ENCODE data around the gene GFER. TPM values are rescaled to one million over a fixed set of nuclear protein-coding genes. Genes with fewer than 3 reads are reported as not detected.

GFER gene
- total and polyA plus RNA-seq, 10 of the 15 experiments (the other 5 are each of a cell fraction or from before 2014, with no cell fraction given) = 2.4 to 57.7 (median 31.3) TPM

DNA sequence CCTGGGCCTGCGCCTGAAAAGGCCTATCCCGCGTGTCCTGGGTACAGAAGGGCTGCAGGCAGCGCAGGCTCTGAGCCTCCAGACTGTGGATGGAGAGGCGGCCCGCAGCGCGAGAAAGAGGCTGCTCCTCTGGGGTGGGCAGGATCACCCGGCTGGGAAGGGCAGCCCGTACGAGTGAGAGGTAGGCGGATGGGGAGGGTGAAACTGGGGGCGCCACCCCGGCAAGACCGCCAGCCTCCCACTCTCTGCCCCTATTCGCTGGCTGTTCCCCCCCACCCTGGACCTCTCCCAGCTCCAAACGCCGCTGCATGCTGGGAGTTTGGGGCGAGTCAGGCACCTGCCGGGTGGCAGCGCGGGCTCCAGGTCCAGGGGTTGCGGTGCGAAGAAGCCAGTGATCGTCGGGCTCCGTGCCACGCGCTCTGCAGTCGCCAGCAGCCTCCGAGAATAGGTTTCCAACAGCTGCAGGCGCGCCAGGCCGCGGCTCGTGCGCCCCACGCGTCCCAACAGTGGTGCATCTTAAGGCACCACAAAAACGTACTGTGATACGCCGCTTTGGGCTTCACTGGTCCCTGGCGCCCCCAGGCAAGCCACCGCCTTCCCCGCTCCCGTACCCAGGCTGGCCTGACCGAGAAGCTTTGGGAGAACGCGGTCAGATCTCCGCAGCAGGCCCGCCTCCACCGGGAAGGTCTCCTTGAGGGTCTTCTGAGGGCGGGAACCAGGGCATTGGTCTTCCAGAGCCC, 3.8 kb upstream of the GFER start:
- SMC1A ChIA-PET (ENCODE audit: uncharacterized antibody, unreplicated experiment) = interaction anchor here (1.6 kb wide), 1 partner anchor 28 kb away, joined by 5 read pairs; no protein-coding TSS in a partner anchor
- no peak for FAIRE-seq
- H3K27ac ChIP-seq (ENCODE audit: control insufficient read depth, insufficient read depth) = no peak overlapping the region
- H3K9ac ChIP-seq (ENCODE audit: control insufficient read depth, insufficient read depth, low read length) = no peak overlapping the region
- TF ChIP-seq BHLHE40 (IDR thresholded peaks at IDR 0.05; ENCODE audit: borderline replicate concordance in 1 of 2, low read depth in 2 of 2, low read length in 1 of 2) (0 out of 4 replicates have a peak, but pooled peaks of 1 of the 2 experiments have one; percentile 16), POLR2A (IDR thresholded peaks at IDR 0.05; ENCODE audit: low read depth, low read length) (peak; percentile 2; the same call in 1 of the 2 replicates), MYB (IDR thresholded peaks at IDR 0.05; ENCODE audit: borderline replicate concordance, low read depth, low read length) (no peak)
- H3K4me3 ChIP-seq = no peak overlapping the region
- 22% methylated on average over 52 of the region's 53 CpGs for WGBS (ENCODE audit: insufficient coverage, insufficient replicate concordance, low lambda C conversion rate, missing lambda C conversion rate)
- CTCF ChIA-PET = interaction anchor here (1.6 to 1.7 kb wide), 2 partner anchors 24 to 160 kb away, joined by 5 to 6 read pairs; no protein-coding TSS in a partner anchor
- in situ Hi-C loops (cut with MboI) (no loop called here), intact Hi-C loops (cut with micrococcal nuclease; ENCODE audit: unreplicated experiment) (no loop called here)
- ATAC-seq = no peak
- H3K27me3 ChIP-seq (replicated peaks in 1 of 2; ENCODE audit: control insufficient read depth in 2 of 2, insufficient read depth in 2 of 2, low read length in 1 of 2) = 0 out of 4 replicates have a peak, but pooled peaks cover 0 to 5% of the 10 kb centered on the region in 2 experiments
- POLR2A ChIA-PET = interaction anchor here (2.1 to 3.0 kb wide), 3 partner anchors 11 to 24 kb away, joined by 5 to 25 read pairs (median 18); partner anchors contain the start of gene RPS2
- H3K4me1 ChIP-seq (ENCODE audit: control insufficient read depth, insufficient read depth, low read length) = peaks cover 18% of the 10 kb centered on the region
- peaks cover 0 to 28% of the 10 kb centered on the region in 2 experiments; a peak in 3 of 4 replicates for H3K36me3 ChIP-seq (ENCODE audit: control insufficient read depth in 2 of 2, insufficient read depth in 2 of 2, low read length in 1 of 2)
- H2AFZ ChIP-seq (ENCODE audit: control insufficient read depth, low read depth, low read length) = no peak overlapping the region
- DNase-seq (ENCODE audit: low read depth, low spot score) = no peak
- BruUV-seq (replicated peaks) = no TSS peak
- H3K9me3 ChIP-seq (replicated peaks; ENCODE audit: control insufficient read depth, insufficient read depth, low read length) = no peaks in the 10 kb centered on the region
- RAD21 ChIA-PET (ENCODE audit: unreplicated experiment) = interaction anchor here (1.1 to 2.6 kb wide), 3 partner anchors 8 to 161 kb away, joined by 4 to 12 read pairs (median 6); partner anchors contain the start of gene TBL3
- H4K20me1 ChIP-seq (ENCODE audit: control insufficient read depth, insufficient read depth) = no peaks in the 10 kb centered on the region
- no peak overlapping the region for H3K4me2 ChIP-seq (ENCODE audit: control insufficient read depth, insufficient read depth)
- no peaks in the 10 kb centered on the region; the same call in none of the 2 replicates for H3K79me2 ChIP-seq (ENCODE audit: control insufficient read depth, insufficient read depth, low read length)

GRCh38 chr16:1980770-1981087, 3.3 kb upstream of the GFER start:
- intact Hi-C loops (cut with micrococcal nuclease; ENCODE audit: unreplicated experiment) (no loop called here), in situ Hi-C loops (cut with MboI) (no loop called here)
- WGBS (ENCODE audit: insufficient coverage, insufficient replicate concordance, low lambda C conversion rate, missing lambda C conversion rate) = 33% methylated on average over 16 of the region's 16 CpGs
- 0 out of 4 replicates have a peak, but pooled peaks cover 0 to 5% of the 10 kb centered on the region in 2 experiments for H3K27me3 ChIP-seq (replicated peaks in 1 of 2; ENCODE audit: control insufficient read depth in 2 of 2, insufficient read depth in 2 of 2, low read length in 1 of 2)
- H3K4me3 ChIP-seq = no peak overlapping the region
- ChIA-PET RAD21 (ENCODE audit: unreplicated experiment) (interaction anchor here (1.1 to 2.6 kb wide), 4 partner anchors 9 to 160 kb away, joined by 4 to 12 read pairs (median 6); partner anchors contain the start of genes RPS2 and TBL3), SMC1A (ENCODE audit: uncharacterized antibody, unreplicated experiment) (interaction anchor here (1.6 to 1.7 kb wide), 2 partner anchors 16 to 27 kb away, joined by 5 to 7 read pairs; partner anchors contain the start of gene RPS2), POLR2A (interaction anchor here (1.8 to 4.7 kb wide), 5 partner anchors 9 to 37 kb away, joined by 5 to 25 read pairs (median 18); partner anchors contain the start of genes MSRB1, RPS2 and TBL3), CTCF (interaction anchor here (1.6 to 1.7 kb wide), 2 partner anchors 23 to 160 kb away, joined by 5 to 6 read pairs; no protein-coding TSS in a partner anchor)
- peaks cover 0 to 23% of the 10 kb centered on the region in 2 experiments; a peak in 3 of 4 replicates for H3K36me3 ChIP-seq (ENCODE audit: control insufficient read depth in 2 of 2, insufficient read depth in 2 of 2, low read length in 1 of 2)
- no TSS peak for BruUV-seq (replicated peaks)
- H3K27ac ChIP-seq (ENCODE audit: control insufficient read depth, insufficient read depth) = no peak overlapping the region
- no peak for FAIRE-seq
- no peak overlapping the region for H2AFZ ChIP-seq (ENCODE audit: control insufficient read depth, low read depth, low read length)
- ATAC-seq = no peak
- no peak overlapping the region for H3K4me2 ChIP-seq (ENCODE audit: control insufficient read depth, insufficient read depth)
- H3K79me2 ChIP-seq (ENCODE audit: control insufficient read depth, insufficient read depth, low read length) = no peaks in the 10 kb centered on the region; the same call in none of the 2 replicates
- H3K4me1 ChIP-seq (ENCODE audit: control insufficient read depth, insufficient read depth, low read length) = peaks cover 23% of the 10 kb centered on the region
- no peak overlapping the region for H3K9ac ChIP-seq (ENCODE audit: control insufficient read depth, insufficient read depth, low read length)
- DNase-seq (ENCODE audit: low read depth, low spot score) = no peak
- H4K20me1 ChIP-seq (ENCODE audit: control insufficient read depth, insufficient read depth) = no peaks in the 10 kb centered on the region
- H3K9me3 ChIP-seq (replicated peaks; ENCODE audit: control insufficient read depth, insufficient read depth, low read length) = no peaks in the 10 kb centered on the region
- TF ChIP-seq MYC (IDR thresholded peaks at IDR 0.05; ENCODE audit: insufficient read depth, insufficient read length, insufficient replicate concordance, low read length, severe bottlenecking) (no peak), TBL1XR1 (IDR thresholded peaks at IDR 0.05; ENCODE audit: low read depth, low read length) (no peak), STAT3 (IDR thresholded peaks at IDR 0.05; ENCODE audit: low read depth, low read length) (no peak), RUNX3 (IDR thresholded peaks at IDR 0.05; ENCODE audit: low read length) (no peak), NR2F1 (conservative IDR thresholded peaks at IDR 0.05) (no peak), SMAD5 (IDR thresholded peaks at IDR 0.05; ENCODE audit: low read depth) (no peak), MEF2A (IDR thresholded peaks at IDR 0.05; ENCODE audit: insufficient read depth, low read depth, low read length) (no peak), SRF (IDR thresholded peaks at IDR 0.05; ENCODE audit: low read depth in 2 of 2, low read length in 2 of 2) (no peak), ETV6 (conservative IDR thresholded peaks at IDR 0.05 in 1 of 2, IDR thresholded peaks at IDR 0.05 in 1 of 2; ENCODE audit: borderline replicate concordance in 1 of 2, low read depth in 1 of 2) (no peak), NFIC (IDR thresholded peaks at IDR 0.05; ENCODE audit: low read depth, low read length) (no peak), SIX5 (IDR thresholded peaks at IDR 0.05; ENCODE audit: low read depth, low read length, severe bottlenecking) (no peak), DPF2 (IDR thresholded peaks at IDR 0.05) (no peak), POU2F2 (IDR thresholded peaks at IDR 0.05; ENCODE audit: borderline replicate concordance, low read depth, low read length) (no peak)
